HG03025 (cell line): ENCODE data around the gene VPS33A.
"Not testable (repeated sequence)": the region's sequence is repeated elsewhere in the genome, so short reads cannot be mapped to it uniquely, and the experiment has no call there.

Experiments used
- ATAC-seq: cut with Tn5 transposase; IDR thresholded peaks from one replicate; pipeline ENCODE4 v1.9.1; 2021; ENCODE audit warnings: mild to moderate bottlenecking, moderate library complexity; ENCODE audit not compliant: unreplicated experiment, low FRiP score

Gene VPS33A

DNA sequence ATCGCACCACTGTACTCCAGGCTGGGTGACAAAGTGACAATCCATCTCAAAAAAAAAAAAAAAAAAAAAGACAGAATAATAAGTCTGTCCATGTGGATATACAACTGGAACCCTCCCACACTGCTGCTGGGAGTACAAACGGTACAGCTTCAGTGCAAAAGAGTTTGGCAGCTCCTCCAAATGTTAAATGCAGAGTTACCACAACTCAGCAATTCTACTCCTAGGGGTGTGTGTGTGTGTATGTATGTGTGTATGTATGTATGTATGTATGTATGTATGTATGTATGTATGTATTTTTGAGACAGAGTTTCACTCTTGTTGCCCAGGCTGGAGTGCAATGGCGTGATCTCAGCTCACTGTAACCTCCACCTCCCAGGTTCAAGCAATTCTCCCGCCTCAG is 7.4 kb downstream of the VPS33A start:
- ATAC-seq: not testable (repeated sequence)

DNA sequence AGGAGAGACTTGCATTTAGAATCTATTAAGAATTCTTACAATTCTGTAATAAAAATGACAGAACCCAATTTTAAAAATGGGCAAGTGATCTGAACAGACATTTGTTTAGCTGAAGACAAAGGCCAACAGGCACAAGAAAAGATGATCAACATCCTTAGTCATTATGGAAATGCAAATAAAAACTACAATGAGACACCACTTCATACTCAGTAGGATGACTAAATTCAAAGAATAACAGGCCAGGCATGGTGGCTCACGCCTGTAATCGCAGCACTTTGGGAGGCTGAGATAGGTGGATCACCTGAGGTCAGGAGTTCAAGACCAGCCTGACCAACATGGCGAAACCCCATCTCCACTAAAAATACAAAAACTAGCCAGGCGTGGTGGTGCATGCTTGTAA is 7.8 kb downstream of the VPS33A start:
- not testable (repeated sequence) for ATAC-seq

DNA sequence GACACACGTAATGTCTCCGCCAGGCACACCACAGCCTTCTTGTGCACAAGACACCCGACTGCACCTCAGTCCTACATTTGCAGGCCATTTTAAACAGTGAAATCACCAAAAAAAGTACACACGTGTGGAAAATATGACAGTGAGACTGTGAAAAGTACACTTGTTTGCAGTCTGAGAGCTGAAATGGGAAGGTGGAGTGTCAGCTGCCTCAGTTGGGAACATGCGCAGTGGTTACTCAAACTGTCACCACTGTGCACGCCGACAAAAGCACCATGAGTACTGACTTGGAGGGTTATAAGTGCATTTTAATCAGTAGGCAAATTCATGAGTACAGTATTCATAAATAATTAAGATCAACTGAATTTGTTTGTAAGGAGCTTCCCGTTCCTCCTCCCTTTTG is 15.8 kb downstream of the VPS33A start:
- no peak for ATAC-seq

DNA sequence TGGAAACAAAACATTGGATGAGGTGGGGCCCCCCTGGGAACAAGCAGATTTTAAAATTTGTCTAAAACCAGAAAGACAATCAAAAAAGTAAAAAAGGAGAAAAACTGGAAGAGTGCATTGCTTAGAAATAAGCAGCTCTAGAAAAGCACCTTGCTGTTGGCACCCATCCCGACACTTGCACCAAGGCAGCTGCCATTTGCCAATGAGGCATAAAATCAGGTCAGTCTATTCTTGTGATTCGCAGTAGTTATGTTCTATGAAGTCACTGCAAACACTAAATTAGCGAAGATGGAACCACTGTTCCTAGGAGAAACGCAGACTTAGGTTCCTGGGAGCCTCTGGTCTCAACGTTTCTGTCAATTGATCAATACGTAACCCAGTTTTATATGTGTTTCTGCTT is 16.2 kb downstream of the VPS33A start:
- no peak for ATAC-seq

DNA sequence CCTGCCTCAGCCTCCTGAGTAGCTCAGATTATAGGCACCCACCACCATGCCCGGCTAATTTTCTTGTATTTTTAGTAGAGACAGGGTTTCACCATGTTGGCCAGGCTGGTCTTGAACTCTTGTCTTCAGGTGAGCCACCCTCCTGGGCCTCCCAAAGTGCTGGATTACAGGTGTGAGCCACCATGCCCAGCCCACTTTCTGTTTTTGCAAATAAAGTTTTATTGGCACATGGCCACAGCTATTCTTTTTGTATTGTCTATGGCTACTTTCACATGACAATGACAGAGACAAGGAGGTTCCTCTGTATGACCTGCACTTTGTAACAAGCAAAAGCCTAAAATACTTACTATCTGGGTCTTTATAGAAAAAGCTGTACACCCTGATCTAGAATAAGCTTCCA is 20.7 kb downstream of the VPS33A start:
- no peak for ATAC-seq

DNA sequence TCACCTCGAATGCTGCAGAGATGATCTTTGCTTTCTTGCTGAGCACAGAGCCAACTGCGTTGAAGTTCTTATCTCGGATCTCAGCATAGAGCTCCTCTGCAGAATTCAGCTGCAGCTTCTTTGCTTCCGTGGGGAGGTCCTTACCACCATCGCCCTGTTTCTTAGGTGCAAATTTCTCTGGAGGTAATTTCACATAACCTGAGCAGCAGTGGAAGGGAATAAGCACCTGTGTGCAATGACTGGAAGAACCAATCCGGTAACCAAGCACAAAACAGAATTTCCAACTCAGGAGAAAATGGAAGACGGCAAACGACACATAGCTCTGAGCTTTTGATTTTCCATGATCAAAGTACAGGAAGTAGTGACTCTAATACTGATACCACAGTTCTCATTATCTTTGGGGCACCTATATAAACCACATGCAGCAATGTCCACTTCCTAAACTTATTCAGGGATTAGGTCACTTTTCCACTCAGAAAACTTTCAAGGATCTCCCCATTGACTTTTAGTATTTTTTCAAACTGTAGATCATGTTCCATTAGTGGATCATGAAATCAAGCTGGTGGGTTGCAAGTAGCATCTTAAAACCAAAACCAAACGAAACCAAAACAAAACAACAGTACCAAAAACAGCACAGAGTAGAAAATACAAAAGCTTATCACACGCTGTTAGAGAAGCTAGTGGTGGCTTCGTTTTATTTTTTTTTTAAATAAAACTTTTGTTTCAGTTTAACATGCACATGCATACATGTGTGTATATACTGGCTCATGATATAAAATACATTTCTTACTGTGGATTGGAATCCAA is 21.5 kb downstream of the VPS33A start:
- no peak for ATAC-seq

DNA sequence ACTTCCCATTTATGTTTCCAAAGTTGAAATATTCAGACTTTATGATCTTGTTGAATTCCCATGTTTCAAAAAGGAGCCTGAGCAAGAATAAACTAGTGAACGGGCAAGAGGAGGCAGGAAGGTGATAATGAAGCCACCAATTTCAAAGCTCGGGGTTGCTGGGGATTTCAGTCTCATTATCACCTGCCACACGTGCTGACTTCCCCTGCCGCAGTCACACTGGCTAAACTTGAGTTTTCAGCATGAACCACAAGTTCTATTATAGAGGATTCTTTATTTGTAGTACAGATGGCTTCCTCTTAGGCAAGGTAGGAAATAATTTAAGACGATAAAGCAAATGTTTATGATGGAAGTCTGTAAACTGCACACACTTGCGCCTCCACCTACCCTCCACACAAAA is 22.3 kb downstream of the VPS33A start:
- ATAC-seq: no peak

DNA sequence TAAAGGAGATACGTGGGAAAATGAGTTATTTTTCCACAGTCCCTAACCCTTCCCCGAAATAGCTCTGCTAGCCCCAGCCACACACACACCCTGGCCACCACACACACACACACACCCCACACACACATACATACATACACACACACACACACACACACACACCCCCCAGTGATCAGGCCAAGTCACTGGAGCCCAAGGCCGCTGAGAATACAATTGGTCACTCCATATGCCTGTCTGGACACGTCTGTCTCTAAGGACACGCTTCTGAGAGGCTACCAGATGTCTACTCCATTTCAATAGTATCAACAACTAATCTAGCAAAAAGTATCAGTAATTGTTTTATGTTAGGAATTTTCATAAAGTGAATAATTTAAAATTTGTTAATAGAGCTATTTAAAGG is 27.4 kb downstream of the VPS33A start:
- ATAC-seq: no peak

DNA sequence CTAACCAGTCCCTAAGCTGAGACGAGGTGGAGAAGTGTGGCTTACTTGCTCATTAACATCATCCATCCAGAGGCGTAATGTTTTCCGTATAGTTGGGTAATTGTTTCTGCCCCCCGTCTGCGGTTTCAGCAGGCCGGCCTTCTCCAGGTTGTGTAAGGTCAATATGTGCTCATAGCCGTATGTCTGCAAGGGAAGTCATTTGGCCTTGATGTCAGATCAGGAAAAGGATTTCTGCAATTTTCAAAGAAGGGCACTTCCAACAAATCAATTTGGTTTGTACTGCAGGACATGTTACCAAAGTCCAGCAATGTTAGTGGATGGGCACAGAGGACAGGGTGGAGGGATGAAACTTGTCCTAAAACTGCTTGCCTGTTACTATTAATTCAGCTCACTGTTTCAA is 30.6 kb downstream of the VPS33A start:
- ATAC-seq: no peak

DNA sequence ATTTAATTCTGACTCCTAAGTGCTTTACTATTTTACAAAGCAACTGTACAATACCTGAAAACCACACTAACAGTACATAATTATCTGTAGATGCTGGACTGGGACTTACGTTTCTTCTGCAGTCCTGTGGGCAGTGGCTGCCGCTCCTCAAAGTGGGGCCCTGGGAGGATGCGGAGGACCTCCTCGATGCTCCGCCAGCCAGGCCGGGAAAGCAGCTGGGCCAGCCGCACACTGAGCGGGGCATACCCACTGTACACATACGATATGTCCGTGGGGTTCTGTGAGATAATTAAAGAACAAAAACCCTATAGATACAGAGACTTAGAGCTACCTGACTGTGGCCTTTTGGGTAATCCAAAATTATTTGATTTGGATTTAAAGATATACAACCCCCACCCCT is 33.6 kb downstream of the VPS33A start:
- ATAC-seq: no peak

DNA sequence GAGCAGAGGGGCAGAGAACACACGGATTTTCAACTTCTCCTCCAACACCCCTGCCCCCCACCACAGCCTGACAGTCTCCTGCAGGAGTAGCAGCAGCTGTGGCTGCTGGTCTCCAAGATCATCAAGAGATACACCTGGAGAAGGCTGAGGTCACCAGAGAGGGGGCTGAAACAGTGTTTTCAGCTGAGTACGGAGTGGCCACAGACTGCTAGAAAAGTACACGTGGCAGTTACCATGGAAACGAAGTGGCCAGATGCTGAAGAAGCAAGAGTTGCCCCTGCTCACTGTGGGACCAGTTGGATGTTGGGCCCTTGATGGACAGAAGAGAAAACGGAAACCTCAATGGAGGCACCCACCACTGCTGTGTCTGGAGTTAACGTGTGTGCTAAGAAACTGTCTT is 35.5 kb downstream of the VPS33A start:
- ATAC-seq: no peak

DNA sequence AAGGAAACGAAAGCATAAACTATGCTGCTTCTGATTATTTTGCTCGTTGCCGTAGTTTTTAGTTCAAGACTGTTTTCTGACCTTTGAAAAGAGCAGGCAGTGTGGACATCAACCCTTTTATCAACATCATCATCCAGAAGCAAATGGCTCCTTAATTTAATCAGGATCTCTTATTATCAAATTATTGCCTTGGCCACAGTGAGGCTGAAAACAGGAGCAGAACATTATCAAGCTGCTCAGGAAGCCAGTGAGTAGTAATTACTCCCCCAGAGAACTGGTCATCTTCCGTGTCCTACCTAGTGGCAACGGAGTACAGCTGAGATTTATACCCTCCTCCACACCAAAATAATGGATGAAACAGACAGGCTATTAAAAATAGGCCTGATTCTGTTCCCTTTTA is 38.2 kb downstream of the VPS33A start:
- ATAC-seq: no peak

DNA sequence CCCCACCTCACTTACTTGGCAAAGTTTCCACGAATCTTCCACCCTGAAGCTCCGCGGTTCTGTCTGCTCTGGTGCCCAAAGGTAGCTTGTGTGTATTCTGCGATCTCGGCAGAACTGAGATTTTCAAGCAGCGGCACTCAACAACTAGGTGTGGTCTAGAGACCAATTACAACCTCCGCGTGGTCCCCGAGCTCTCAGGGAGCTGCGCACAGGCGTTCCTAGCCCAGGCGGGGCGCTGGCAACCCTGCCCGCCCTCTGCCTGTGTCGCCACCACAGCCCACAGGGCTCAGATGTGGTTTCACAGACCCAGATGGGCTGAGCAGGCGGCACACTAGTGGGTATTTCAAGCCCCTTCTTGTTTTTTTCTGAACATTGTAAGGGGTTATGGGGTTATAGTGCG is 39.0 kb downstream of the VPS33A start:
- ATAC-seq: no peak

DNA sequence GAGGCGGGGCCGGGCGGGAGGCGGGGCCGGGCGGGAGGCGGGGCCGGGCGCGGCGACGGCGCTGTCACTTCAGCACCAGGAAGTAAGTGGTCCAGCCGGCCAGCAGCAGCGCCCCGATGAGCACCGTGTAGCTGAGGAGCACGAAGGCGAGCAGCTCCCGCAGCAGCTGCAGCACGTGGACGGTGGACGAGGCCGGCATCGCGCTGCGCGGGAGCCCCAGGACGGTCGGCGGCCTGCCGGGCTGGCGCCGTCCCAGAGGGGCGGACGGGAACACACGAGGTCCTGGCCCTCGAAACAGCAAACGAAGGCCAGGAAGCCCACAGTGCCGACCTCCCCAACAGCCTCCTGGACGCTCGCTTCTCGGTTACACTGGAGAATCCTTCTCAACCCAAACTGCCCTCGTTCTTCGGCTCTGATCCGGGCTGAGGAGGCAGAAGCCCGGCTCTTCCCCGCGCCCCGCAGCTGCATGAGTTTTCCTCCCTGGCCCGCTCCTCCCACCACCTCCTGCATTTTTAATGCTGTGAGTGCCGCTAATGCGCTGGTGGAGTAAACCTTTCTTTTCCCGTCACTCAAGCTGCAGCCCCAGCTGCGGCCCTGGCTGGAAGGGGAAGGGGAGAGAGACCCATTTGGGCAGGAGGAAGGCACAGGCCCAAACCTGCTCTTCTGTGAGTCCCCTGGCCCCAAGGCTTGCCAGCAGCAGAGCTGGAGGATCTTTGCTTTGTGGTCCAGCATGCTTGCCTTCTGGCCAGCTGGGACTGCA is 39.7 kb downstream of the VPS33A start:
- no peak for ATAC-seq

DNA sequence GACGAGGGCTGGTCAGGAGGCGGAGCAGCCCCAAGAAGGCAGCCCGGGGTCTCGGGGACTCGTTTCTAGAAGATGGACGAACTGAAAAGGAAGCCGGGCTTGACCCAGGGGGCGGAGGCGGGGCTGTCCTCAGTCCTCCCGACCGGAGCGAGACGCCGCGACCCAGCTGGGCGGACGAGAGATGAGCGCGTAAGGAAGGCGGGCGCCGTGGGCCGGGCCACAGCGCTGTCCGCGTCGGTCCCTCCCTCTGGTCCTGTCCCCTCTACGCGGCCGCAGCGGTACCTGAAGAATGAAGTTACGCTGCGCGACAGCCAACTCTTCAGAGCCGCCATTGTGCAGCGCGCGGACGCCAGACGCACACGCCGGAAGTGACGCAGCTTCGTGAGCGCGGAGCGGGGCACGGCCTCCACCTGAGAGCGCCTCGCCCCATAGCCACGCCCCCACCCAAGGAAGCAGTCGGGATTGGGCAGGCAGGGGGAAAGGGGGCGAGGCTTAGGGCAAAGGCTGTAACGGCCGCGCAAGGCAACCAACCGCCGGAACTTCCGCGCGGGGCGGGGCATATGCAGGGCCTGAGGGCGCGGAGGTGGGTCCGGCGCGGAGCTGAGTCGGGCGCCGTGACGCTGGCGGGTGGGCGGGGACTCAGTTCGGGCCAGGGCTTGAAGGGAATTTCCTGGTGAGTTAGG is 40.5 kb downstream of the VPS33A start, which contains the start of gene DIABLO:
Gene DIABLO, minus strand, starts transcription at position 370 of the 683 bp plus-strand sequence. Its CDS starts 38 bp downstream, at position 332.
- peak; percentile 87 for ATAC-seq

DNA sequence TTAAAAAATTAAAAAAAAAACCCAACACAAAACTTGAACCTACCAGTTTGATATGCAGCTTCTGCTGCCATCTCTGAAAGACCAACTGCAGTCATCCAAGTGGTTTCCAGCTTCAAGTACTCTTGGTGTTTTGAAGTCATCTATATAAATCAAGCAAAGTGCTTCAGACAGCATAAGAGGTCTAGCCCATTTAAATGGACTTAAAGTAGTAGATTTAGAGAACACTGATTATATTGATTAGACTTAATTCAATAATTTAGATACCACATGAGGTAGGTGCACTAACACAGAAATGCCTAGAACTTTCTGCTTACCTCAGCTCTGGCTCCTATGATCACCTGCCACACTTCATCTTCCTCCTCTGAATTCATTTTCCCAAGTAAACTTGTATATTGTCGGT is 49.8 kb downstream of the VPS33A start:
- no peak for ATAC-seq

DNA sequence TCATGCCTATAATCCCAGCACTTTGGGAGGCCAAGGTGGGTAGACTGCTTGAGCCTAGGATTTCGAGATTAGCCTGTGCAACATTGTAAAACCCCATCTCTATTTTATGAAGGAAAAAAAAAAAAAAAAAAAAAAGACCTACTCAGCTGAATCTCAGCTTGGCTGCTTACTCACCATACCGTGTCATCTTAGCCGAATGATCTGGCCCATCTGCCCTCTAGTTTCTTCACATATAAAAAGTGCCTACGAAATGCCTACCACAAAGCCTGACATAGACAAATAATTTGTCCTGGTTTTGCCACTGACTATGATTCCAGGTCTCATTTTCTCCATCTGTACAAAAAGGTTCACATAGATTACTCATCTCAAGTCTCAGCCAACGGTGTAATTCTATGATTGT is 50.5 kb downstream of the VPS33A start:
- ATAC-seq: no peak

DNA sequence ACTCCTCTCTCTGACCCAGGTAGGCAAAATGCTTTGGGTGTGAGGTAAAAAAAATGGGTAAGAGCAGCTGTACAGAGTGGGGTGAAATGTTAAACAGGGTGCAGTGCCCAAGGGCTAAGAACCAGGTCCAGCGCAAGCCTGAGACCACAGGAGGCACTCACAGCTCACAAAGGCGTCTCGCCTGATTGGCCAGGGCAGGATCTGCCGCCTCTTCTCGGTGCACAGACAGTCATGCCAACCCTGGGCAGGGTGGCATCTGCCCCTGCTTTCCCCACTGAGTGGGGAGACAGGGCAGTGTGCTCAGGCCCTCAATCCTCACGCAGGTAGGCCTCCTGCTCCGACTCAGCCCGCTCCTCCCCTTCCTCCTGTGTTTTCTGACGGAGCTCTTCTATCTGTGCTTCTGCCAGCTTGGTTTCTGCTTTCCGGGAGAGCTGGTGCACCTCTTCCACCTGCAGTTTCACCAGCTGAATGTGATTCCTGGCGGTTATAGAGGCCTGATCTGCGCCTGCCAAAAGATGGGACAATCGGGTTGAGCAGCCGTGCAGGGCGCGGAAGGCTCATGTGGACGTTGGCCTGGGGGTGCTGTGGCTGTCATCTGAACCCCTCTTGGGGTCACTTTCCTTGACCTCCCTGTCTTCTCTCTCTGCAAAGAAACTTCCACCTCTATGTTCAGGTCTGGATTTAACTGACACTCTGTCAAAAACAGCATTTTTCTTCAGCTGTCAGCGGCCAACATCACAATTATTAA is 58.0 kb downstream of the VPS33A start:
- ATAC-seq: no peak

DNA sequence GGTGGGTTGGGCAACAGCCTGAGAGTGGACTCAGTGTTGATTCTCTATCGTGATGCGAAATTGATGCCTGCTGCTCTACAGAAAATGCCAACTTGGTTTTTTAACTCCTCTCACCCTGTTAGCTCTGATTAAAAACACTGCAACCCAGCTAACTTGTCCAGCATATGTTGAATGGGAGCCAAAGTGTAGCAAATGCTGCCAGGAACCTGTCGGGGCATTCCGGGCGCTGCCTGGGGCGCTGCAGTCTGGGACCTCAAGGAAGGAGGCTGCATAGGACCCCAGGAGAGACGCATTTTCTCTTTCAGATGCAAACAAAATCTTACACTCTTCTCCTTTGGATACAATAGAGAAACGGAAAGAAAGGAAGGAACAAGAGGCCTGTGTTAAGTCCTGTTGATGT is 58.9 kb downstream of the VPS33A start:
- ATAC-seq: no peak

DNA sequence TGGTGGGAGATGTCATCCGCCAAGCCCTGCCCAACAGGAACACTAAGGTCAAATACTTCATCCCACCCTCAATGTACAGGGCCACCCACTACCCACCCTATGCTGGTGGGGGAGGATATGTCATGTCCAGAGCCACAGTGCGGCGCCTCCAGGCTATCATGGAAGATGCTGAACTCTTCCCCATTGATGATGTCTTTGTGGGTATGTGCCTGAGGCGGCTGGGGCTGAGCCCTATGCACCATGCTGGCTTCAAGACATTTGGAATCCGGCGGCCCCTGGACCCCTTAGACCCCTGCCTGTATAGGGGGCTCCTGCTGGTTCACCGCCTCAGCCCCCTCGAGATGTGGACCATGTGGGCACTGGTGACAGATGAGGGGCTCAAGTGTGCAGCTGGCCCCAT is 59.3 kb downstream of the VPS33A start:
- ATAC-seq: no peak
